Measurements from ENCODE around the gene CDC45. TPM values are rescaled to one million over a fixed set of nuclear protein-coding genes. Genes with fewer than 3 reads are reported as not detected.

Gene CDC45
- total and polyA plus RNA-seq, 2 donors: 5.1 to 31.7 TPM

- 97% methylated on average over 52 of the region's 52 CpGs for WGBS
- no peaks in the 10 kb centered on the region for H3K9me3 ChIP-seq (ENCODE audit: control insufficient read depth in 2 of 2, insufficient read depth in 1 of 2, low read length in 1 of 2)
- H3K27me3 ChIP-seq (ENCODE audit: control insufficient read depth in 2 of 2, insufficient read depth in 1 of 2, low read length in 1 of 2): no peaks in the 10 kb centered on the region
- no peak overlapping the region for H3K4me3 ChIP-seq (ENCODE audit: low read length in 2 of 2)
- no peak overlapping the region for H3K27ac ChIP-seq (ENCODE audit: low read depth in 1 of 2, low read length in 1 of 2)
- no peaks in the 10 kb centered on the region for H3K4me1 ChIP-seq (ENCODE audit: control insufficient read depth in 2 of 2, insufficient read depth in 2 of 2, low read length in 2 of 2)
- no peak for DNase-seq (ENCODE audit: low read depth in 6 of 9, low spot score in 9 of 9)
- H3K36me3 ChIP-seq (ENCODE audit: control insufficient read depth in 2 of 2, insufficient read depth in 2 of 2, low read length in 1 of 2): no peaks in the 10 kb centered on the region
These were observed 86.8 kb downstream of the CDC45 start for GRCh38 chr22:19566279-19567156.

DNA sequence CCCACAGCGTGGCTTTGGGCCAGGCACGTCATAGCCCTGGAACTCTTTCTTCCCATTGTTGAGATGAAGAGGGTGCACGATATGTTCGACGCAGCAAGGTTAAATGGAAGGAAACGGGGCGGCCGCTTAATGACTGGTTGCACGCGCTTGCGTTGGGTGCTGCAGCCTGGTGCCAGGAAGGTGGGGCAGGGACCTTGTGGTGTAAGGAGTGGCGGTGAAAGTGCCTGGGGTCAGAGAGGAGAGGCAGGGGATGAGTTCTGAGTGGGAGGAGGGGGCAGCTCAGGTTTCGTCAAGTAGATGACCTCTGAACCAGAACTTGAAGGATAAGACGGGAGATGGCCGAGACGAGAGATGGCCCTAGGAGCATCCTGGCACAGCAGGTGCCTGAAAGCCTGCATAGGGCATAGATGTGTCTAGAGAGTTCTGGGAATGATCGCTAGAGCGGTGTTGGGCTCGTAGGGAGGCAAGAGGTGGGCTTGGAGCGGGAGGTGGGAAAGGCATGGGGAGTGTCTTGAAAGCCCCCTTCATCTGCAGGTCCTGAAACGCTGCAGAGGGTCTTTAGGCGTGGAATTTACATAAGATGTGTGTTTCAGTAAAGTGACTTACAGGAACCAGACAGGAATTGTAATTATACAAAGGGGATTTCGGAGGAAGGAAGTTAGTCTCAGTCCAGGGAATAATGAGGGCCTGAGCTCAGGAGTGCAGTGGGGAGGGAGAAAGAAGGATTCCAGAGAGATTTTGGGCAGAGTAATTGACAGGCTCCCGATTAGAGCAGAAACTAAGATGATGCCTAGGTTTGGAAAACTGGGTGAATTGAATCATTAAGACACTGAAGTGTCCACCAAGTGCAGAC, 87.7 kb downstream of the CDC45 start:
- no peaks in the 10 kb centered on the region for H3K4me1 ChIP-seq (ENCODE audit: control insufficient read depth in 2 of 2, insufficient read depth in 2 of 2, low read length in 2 of 2)
- no peak overlapping the region for H3K4me3 ChIP-seq (ENCODE audit: low read length in 2 of 2)
- no peaks in the 10 kb centered on the region for H3K27me3 ChIP-seq (ENCODE audit: control insufficient read depth in 2 of 2, insufficient read depth in 1 of 2, low read length in 1 of 2)
- no peak overlapping the region for H3K27ac ChIP-seq (ENCODE audit: low read depth in 1 of 2, low read length in 1 of 2)
- 98% methylated on average over 24 of the region's 24 CpGs for WGBS
- no peaks in the 10 kb centered on the region for H3K9me3 ChIP-seq (ENCODE audit: control insufficient read depth in 2 of 2, insufficient read depth in 1 of 2, low read length in 1 of 2)
- no peaks in the 10 kb centered on the region for H3K36me3 ChIP-seq (ENCODE audit: control insufficient read depth in 2 of 2, insufficient read depth in 2 of 2, low read length in 1 of 2)
- DNase-seq (ENCODE audit: low read depth in 6 of 9, low spot score in 9 of 9): no peak

DNA sequence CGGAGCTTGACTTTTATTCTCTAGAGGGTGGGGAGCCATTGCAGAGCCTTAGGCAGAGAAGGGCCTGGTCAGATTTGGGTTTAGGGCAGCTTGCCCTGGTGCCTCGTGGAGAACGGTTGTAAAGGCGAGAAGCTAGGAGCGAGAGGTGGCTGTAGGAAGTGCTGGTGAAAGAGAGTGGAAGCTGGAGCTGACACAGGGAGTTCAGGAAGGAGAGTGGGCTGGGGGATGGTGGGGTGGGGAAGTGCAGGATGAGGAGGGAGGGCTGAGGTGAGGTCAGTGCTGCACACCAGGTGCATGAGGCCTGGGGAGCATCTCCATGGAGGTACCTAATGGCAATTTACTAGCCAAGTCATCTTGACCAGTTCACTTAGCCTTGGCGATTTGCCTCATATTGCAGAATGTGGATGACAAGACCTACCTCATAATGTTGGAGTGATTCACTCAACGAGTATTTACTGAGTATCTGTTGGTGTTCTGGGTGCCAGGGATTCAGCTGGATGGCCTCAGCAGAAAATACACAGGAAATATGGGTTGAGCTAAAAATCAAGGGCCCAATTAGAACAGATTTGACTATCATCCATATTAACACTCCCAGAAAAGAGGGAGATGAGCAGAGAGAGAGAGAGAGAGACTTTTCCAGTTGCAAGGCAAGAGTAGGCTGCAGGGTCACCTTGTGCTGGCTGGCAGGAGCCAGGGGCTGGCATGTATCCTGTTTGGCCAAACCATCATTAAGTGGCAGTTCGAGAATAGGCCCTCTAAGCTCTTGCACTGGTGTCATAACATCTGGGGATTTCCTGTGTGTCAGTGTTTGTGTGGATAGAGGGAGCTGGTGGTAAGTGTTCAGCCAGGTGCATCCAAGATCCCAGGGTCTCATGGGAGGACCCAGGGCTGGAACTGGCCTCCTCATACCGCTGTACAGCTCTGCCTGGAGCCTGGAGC, 88.9 kb downstream of the CDC45 start:
- no peak overlapping the region for H3K4me3 ChIP-seq (ENCODE audit: low read length in 2 of 2)
- H3K36me3 ChIP-seq (ENCODE audit: control insufficient read depth in 2 of 2, insufficient read depth in 2 of 2, low read length in 1 of 2): no peaks in the 10 kb centered on the region
- no peaks in the 10 kb centered on the region for H3K9me3 ChIP-seq (ENCODE audit: control insufficient read depth in 2 of 2, insufficient read depth in 1 of 2, low read length in 1 of 2)
- DNase-seq (ENCODE audit: low read depth in 6 of 9, low spot score in 9 of 9): no peak
- 92% methylated on average over 9 of the region's 9 CpGs for WGBS
- H3K27ac ChIP-seq (ENCODE audit: low read depth in 1 of 2, low read length in 1 of 2): no peak overlapping the region
- H3K4me1 ChIP-seq (ENCODE audit: control insufficient read depth in 2 of 2, insufficient read depth in 2 of 2, low read length in 2 of 2): no peaks in the 10 kb centered on the region
- H3K27me3 ChIP-seq (ENCODE audit: control insufficient read depth in 2 of 2, insufficient read depth in 1 of 2, low read length in 1 of 2): no peaks in the 10 kb centered on the region

GRCh38 chr22:19569276-19569640, 89.5 kb downstream of the CDC45 start:
- no peaks in the 10 kb centered on the region for H3K4me1 ChIP-seq (ENCODE audit: control insufficient read depth in 2 of 2, insufficient read depth in 2 of 2, low read length in 2 of 2)
- H3K9me3 ChIP-seq (ENCODE audit: control insufficient read depth in 2 of 2, insufficient read depth in 1 of 2, low read length in 1 of 2): no peaks in the 10 kb centered on the region
- WGBS: 96% methylated on average over 1 of the region's 1 CpG
- DNase-seq (ENCODE audit: low read depth in 6 of 9, low spot score in 9 of 9): no peak
- H3K27ac ChIP-seq (ENCODE audit: low read depth in 1 of 2, low read length in 1 of 2): no peak overlapping the region
- H3K36me3 ChIP-seq (ENCODE audit: control insufficient read depth in 2 of 2, insufficient read depth in 2 of 2, low read length in 1 of 2): no peaks in the 10 kb centered on the region
- H3K4me3 ChIP-seq (ENCODE audit: low read length in 2 of 2): no peak overlapping the region
- no peaks in the 10 kb centered on the region for H3K27me3 ChIP-seq (ENCODE audit: control insufficient read depth in 2 of 2, insufficient read depth in 1 of 2, low read length in 1 of 2)

DNA sequence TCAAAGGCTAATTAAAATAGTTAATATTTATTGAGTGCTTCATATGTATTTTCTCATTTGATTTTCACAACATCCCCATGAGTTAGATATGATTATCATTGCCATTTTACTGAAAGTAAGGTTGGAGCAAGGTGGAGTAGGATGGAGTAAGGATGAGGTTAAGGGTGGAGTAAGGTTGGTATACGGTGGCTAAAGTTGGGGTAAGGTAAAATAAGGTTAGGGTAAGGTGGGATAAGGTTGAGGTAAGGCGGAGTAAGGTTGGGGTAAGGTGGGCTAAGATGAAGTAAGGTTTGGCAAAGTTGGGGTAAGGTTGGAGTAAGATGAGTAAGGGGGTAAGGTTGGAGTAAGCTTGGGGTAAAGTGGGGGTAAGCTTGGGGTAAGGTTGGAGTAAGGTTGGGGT, 90.3 kb downstream of the CDC45 start:
- WGBS: 96% methylated on average over 2 of the region's 2 CpGs

More for the DNA sequence above, 90.3 kb downstream of the CDC45 start:
- Histone ChIP-seq H3K9me3 (ENCODE audit: control insufficient read depth in 2 of 2, insufficient read depth in 1 of 2, low read length in 1 of 2) (no peaks in the 10 kb centered on the region), H3K4me3 (ENCODE audit: low read length in 2 of 2) (no peak overlapping the region), H3K4me1 (ENCODE audit: control insufficient read depth in 2 of 2, insufficient read depth in 2 of 2, low read length in 2 of 2) (no peaks in the 10 kb centered on the region), H3K27me3 (ENCODE audit: control insufficient read depth in 2 of 2, insufficient read depth in 1 of 2, low read length in 1 of 2) (no peaks in the 10 kb centered on the region), H3K27ac (ENCODE audit: low read depth in 1 of 2, low read length in 1 of 2) (no peak overlapping the region), H3K36me3 (ENCODE audit: control insufficient read depth in 2 of 2, insufficient read depth in 2 of 2, low read length in 1 of 2) (no peaks in the 10 kb centered on the region)
- DNase-seq (ENCODE audit: low read depth in 6 of 9, low spot score in 9 of 9): no peak

Other genes with a start within 250 kb of the CDC45 start
- 9.5 TPM for gene CLTCL1, start 188.2 kb upstream of the CDC45 start, total RNA-seq
- gene CLTCL1, start 188.2 kb upstream of the CDC45 start, polyA plus RNA-seq: 30.4 TPM
- gene HIRA, start 48.2 kb upstream of the CDC45 start, total RNA-seq: 15.4 TPM
- gene HIRA, start 48.2 kb upstream of the CDC45 start, polyA plus RNA-seq: 15.9 TPM
- gene MRPL40, start 47.4 kb upstream of the CDC45 start, total RNA-seq: 36.5 TPM
- gene MRPL40, start 47.4 kb upstream of the CDC45 start, polyA plus RNA-seq: 50.6 TPM
- gene C22orf39, start 32.2 kb upstream of the CDC45 start, total RNA-seq: 34.5 TPM
- 43.4 TPM for gene C22orf39, start 32.2 kb upstream of the CDC45 start, polyA plus RNA-seq
- 47.8 TPM for gene UFD1, start 727 bp upstream of the CDC45 start, total RNA-seq
- gene UFD1, start 727 bp upstream of the CDC45 start, polyA plus RNA-seq: 130 TPM
- gene CLDN5, start 44.5 kb downstream of the CDC45 start, total RNA-seq: 8.9 TPM
- 112 TPM for gene CLDN5, start 44.5 kb downstream of the CDC45 start, polyA plus RNA-seq
- gene SEPTIN5, start 234.6 kb downstream of the CDC45 start, total RNA-seq: 10.1 TPM
- gene SEPTIN5, start 234.6 kb downstream of the CDC45 start, polyA plus RNA-seq: 22.2 TPM
- gene GP1BB, start 243.6 kb downstream of the CDC45 start, total RNA-seq: 2.1 TPM
- gene GP1BB, start 243.6 kb downstream of the CDC45 start, polyA plus RNA-seq: 9.6 TPM

Measured in thymus (tissue), 11 donors.